ENCODE measurements around the gene AURKAIP1. TPM values are rescaled to one million over a fixed set of nuclear protein-coding genes. Genes with fewer than 3 reads are reported as not detected.

AURKAIP1 gene
- total and polyA plus RNA-seq, 2 of the 4 experiments (the other 2 are of a cell fraction) = 45.7 to 107 TPM

- no peak overlapping the region for H4K5ac ChIP-seq (ENCODE audit: low read depth, low read length)
- no peak overlapping the region for H2BK20ac ChIP-seq (ENCODE audit: low read depth, low read length)
- H3K9ac ChIP-seq (ENCODE audit: low read depth, low read length) = no peak overlapping the region
- H4K20me1 ChIP-seq (ENCODE audit: insufficient read depth, low read length) = peaks cover 13% of the 10 kb centered on the region
- no peak overlapping the region for H3K4me3 ChIP-seq (ENCODE audit: insufficient read depth, low read depth, low read length)
- TF ChIP-seq CEBPB (IDR thresholded peaks at IDR 0.05; ENCODE audit: low read depth, low read length) = no peak
- TF ChIP-seq MAFK (IDR thresholded peaks at IDR 0.05; ENCODE audit: low read depth, low read length) = no peak
- TF ChIP-seq FOS (IDR thresholded peaks at IDR 0.05; ENCODE audit: low read depth, low read length) = no peak
- no peak for TF ChIP-seq POLR2A (IDR thresholded peaks at IDR 0.05; ENCODE audit: low read depth, low read length)
- TF ChIP-seq SMC3 (IDR thresholded peaks at IDR 0.05; ENCODE audit: low read depth, low read length) = no peak
- TF ChIP-seq USF2 (IDR thresholded peaks at IDR 0.05; ENCODE audit: low read depth, low read length) = no peak
- TF ChIP-seq, protein P1, sequence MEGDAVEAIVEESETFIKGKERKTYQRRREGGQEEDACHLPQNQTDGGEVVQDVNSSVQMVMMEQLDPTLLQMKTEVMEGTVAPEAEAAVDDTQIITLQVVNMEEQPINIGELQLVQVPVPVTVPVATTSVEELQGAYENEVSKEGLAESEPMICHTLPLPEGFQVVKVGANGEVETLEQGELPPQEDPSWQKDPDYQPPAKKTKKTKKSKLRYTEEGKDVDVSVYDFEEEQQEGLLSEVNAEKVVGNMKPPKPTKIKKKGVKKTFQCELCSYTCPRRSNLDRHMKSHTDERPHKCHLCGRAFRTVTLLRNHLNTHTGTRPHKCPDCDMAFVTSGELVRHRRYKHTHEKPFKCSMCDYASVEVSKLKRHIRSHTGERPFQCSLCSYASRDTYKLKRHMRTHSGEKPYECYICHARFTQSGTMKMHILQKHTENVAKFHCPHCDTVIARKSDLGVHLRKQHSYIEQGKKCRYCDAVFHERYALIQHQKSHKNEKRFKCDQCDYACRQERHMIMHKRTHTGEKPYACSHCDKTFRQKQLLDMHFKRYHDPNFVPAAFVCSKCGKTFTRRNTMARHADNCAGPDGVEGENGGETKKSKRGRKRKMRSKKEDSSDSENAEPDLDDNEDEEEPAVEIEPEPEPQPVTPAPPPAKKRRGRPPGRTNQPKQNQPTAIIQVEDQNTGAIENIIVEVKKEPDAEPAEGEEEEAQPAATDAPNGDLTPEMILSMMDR (conservative IDR thresholded peaks at IDR 0.05; ENCODE audit: low read depth, low read length) = no peak
- no peak for TF ChIP-seq CHD1 (IDR thresholded peaks at IDR 0.05; ENCODE audit: low read depth, low read length)
- TF ChIP-seq NFE2L2 (IDR thresholded peaks at IDR 0.05; ENCODE audit: low read depth, low read length) = no peak
- TF ChIP-seq RAD21 (IDR thresholded peaks at IDR 0.05; ENCODE audit: low read length) = no peak
- TF ChIP-seq MXI1 (IDR thresholded peaks at IDR 0.05; ENCODE audit: borderline replicate concordance, low read depth, low read length) = no peak
- no peak for TF ChIP-seq RFX5 (IDR thresholded peaks at IDR 0.05; ENCODE audit: low read depth, low read length)
- no peak for TF ChIP-seq BHLHE40 (IDR thresholded peaks at IDR 0.05; ENCODE audit: low read depth, low read length)
- no peak for TF ChIP-seq RCOR1 (IDR thresholded peaks at IDR 0.05; ENCODE audit: insufficient replicate concordance, low read length)
- no peak for TF ChIP-seq MAZ (IDR thresholded peaks at IDR 0.05; ENCODE audit: borderline replicate concordance, low read depth, low read length)
- TF ChIP-seq, protein P2, sequence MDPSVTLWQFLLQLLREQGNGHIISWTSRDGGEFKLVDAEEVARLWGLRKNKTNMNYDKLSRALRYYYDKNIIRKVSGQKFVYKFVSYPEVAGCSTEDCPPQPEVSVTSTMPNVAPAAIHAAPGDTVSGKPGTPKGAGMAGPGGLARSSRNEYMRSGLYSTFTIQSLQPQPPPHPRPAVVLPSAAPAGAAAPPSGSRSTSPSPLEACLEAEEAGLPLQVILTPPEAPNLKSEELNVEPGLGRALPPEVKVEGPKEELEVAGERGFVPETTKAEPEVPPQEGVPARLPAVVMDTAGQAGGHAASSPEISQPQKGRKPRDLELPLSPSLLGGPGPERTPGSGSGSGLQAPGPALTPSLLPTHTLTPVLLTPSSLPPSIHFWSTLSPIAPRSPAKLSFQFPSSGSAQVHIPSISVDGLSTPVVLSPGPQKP (IDR thresholded peaks at IDR 0.05; ENCODE audit: borderline replicate concordance, low read depth, low read length) = no peak
- no peak overlapping the region for H2AK5ac ChIP-seq (ENCODE audit: low read depth, low read length)
- BruUV-seq (replicated peaks) = no TSS peak
- ChIA-PET CTCF (no interaction called here), POLR2A (ENCODE audit: unreplicated experiment) (no interaction called here)
- H2BK120ac ChIP-seq (ENCODE audit: low read depth, low read length) = no peak overlapping the region
- no peak overlapping the region for H3K56ac ChIP-seq (ENCODE audit: extremely low read depth, insufficient read depth, low read length)
- H3K27ac ChIP-seq (ENCODE audit: insufficient read depth, low read length) = no peak overlapping the region
- H3K18ac ChIP-seq (ENCODE audit: low read depth, low read length) = no peak overlapping the region
- DNase-seq (no peak), ATAC-seq (ENCODE audit: low read depth) (no peak)
- H4K8ac ChIP-seq (ENCODE audit: low read depth in 2 of 2, low read length in 2 of 2) = no peak overlapping the region
- no peak overlapping the region for H3K4ac ChIP-seq (ENCODE audit: low read depth, low read length)
- H3K14ac ChIP-seq (replicated peaks; ENCODE audit: low read depth, low read length) = no peak overlapping the region
- H2BK15ac ChIP-seq (ENCODE audit: low read depth, low read length) = no peak overlapping the region
- H3K4me1 ChIP-seq (ENCODE audit: control insufficient read depth, insufficient read depth, low read length) = no peaks in the 10 kb centered on the region
- no peak overlapping the region for H2AK9ac ChIP-seq (replicated peaks; ENCODE audit: low read depth, low read length, poor library complexity)
- dilution Hi-C loops (cut with HindIII; ENCODE audit: low sequenced_read_pairs, unreplicated experiment) = no loop called here
- H3K36me3 ChIP-seq (ENCODE audit: control insufficient read depth, insufficient read depth, low read length) = peaks cover 55% of the 10 kb centered on the region
- intact Hi-C loops (cut with micrococcal nuclease) = no loop called here
- in situ Hi-C loops (cut with MboI; ENCODE audit: low sequenced_read_pairs) = no loop called here
- no peak overlapping the region for H2BK5ac ChIP-seq (ENCODE audit: low read depth, low read length, poor library complexity, severe bottlenecking)
- no peak overlapping the region for H3K23ac ChIP-seq (ENCODE audit: low read depth, low read length)
- H3K4me2 ChIP-seq (ENCODE audit: low read depth, low read length) = no peak overlapping the region
- H4K91ac ChIP-seq (ENCODE audit: insufficient read depth, low read depth, low read length) = no peak overlapping the region
- WGBS, 2 experiments (ENCODE audit: extremely low coverage in 2 of 2, insufficient read length in 1 of 2) = 93% methylated on average over 2 of the region's 8 CpGs; no CpG with 5 or more reads in 1 of the 2 experiments
- H3K27me3 ChIP-seq (ENCODE audit: control insufficient read depth, insufficient read depth, low read length) = no peaks in the 10 kb centered on the region
- H3K9me3 ChIP-seq (ENCODE audit: control insufficient read depth, insufficient read depth, low read length) = no peaks in the 10 kb centered on the region
- H3K9me1 ChIP-seq (ENCODE audit: insufficient read depth, low read length) = no peaks in the 10 kb centered on the region; the same call in 1 of the 2 replicates
- H2AFZ ChIP-seq (replicated peaks; ENCODE audit: low read length, poor library complexity) = no peak overlapping the region
- H3K79me1 ChIP-seq (ENCODE audit: low read depth in 1 of 2, low read length in 2 of 2) = peaks cover 16 to 40% of the 10 kb centered on the region in 2 experiments
Observed at GRCh38 chr1:1385931-1386330, 10.9 kb upstream of the AURKAIP1 start.
